HAP-1 (cell line): ENCODE results near the gene ZIC1.

ENCODE experiments used
- DNase-seq, 2 experiments: peaks; one replicate each; pipeline ENCODE4 v3.0.0-alpha.2; 2016 to 2020; ENCODE audit warnings: low spot score in 2 of 2
- H3K27me3 ChIP-seq: fragments of 250-450 bp; sonication (Bioruptor Pico); 2 replicates; pipeline ENCODE4 v1.5.1; 2020; ENCODE audit warnings: low read depth, mild to moderate bottlenecking, moderate library complexity
- H3K36me3 ChIP-seq: fragments of 250-450 bp; sonication (Bioruptor Pico); replicated peaks from 2 replicates; pipeline ENCODE4 v1.5.1; 2020; ENCODE audit warnings: mild to moderate bottlenecking
- H3K4me1 ChIP-seq: fragments of 250-450 bp; sonication (Bioruptor Pico); 2 replicates; pipeline ENCODE4 v1.5.1; 2020; ENCODE audit warnings: mild to moderate bottlenecking
- H3K4me3 ChIP-seq: fragments of 250-450 bp; sonication (Bioruptor Pico); 2 replicates; pipeline ENCODE4 v1.5.1; 2020; ENCODE audit warnings: mild to moderate bottlenecking, moderate library complexity
- H3K9me3 ChIP-seq: fragments of 250-450 bp; sonication (Bioruptor Pico); 2 replicates; pipeline ENCODE4 v1.5.1; 2020; ENCODE audit warnings: mild to moderate bottlenecking, moderate library complexity
- in situ Hi-C: fragments of 300-500 bp; cut with MboI; formaldehyde crosslinking; loops from 3 replicates; pipeline ENCODE4 v1.14.3; 2020; ENCODE audit warnings: low sequenced_read_pairs, inconsistent platforms, mixed read lengths

ZIC1 gene

GRCh38 chr3:147406028-147406931 is 2.9 kb upstream of the ZIC1 start, which contains the start of gene ZIC4:
Gene ZIC4, minus strand, starts transcription at chr3:147406543. Its CDS starts 3,746 bp downstream, at chr3:147402797.
- Histone ChIP-seq H3K27me3 (no peaks in the 10 kb centered on the region; the same call in 1 of the 2 replicates), H3K36me3 (no peaks in the 10 kb centered on the region), H3K9me3 (no peaks in the 10 kb centered on the region), H3K4me3 (no peak within 1 kb of the TSS), H3K4me1 (peaks cover 6% of the 10 kb centered on the region)
- no peak for DNase-seq
- in situ Hi-C loops = no loop called here

- H3K9me3 ChIP-seq = no peaks in the 10 kb centered on the region
- no peaks in the 10 kb centered on the region for H3K4me1 ChIP-seq
- no peaks in the 10 kb centered on the region for H3K36me3 ChIP-seq
- no peak for DNase-seq
- no peak overlapping the region for H3K4me3 ChIP-seq
- in situ Hi-C loops = no loop called here
- no peaks in the 10 kb centered on the region; the same call in 1 of the 2 replicates for H3K27me3 ChIP-seq
Observed at GRCh38 chr3:147407114-147407497, 2.1 kb upstream of the ZIC1 start.

GRCh38 chr3:147407498-147408187 is 1.5 kb upstream of the ZIC1 start:
- in situ Hi-C loops = no loop called here
- H3K36me3 ChIP-seq = no peaks in the 10 kb centered on the region
- no peaks in the 10 kb centered on the region; the same call in 1 of the 2 replicates for H3K27me3 ChIP-seq
- no peak for DNase-seq
- H3K9me3 ChIP-seq = no peaks in the 10 kb centered on the region
- no peak overlapping the region for H3K4me3 ChIP-seq
- no peaks in the 10 kb centered on the region for H3K4me1 ChIP-seq

GRCh38 chr3:147408188-147409100 is 721 bp upstream of the ZIC1 start:
- Histone ChIP-seq H3K4me3 (no peak overlapping the region), H3K27me3 (no peaks in the 10 kb centered on the region; the same call in 1 of the 2 replicates), H3K4me1 (no peaks in the 10 kb centered on the region), H3K36me3 (no peaks in the 10 kb centered on the region), H3K9me3 (no peaks in the 10 kb centered on the region)
- DNase-seq = no peak
- in situ Hi-C loops = no loop called here

GRCh38 chr3:147410116-147410525 is 956 bp downstream of the ZIC1 start:
- in situ Hi-C loops = no loop called here
- H3K27me3 ChIP-seq = no peaks in the 10 kb centered on the region; the same call in 1 of the 2 replicates
- no peak for DNase-seq
- no peaks in the 10 kb centered on the region for H3K4me1 ChIP-seq
- H3K4me3 ChIP-seq = no peak overlapping the region
- H3K36me3 ChIP-seq = no peaks in the 10 kb centered on the region
- no peaks in the 10 kb centered on the region for H3K9me3 ChIP-seq

GRCh38 chr3:147410526-147411237 is 1.5 kb downstream of the ZIC1 start:
- DNase-seq = no peak
- in situ Hi-C loops = no loop called here
- H3K27me3 ChIP-seq = no peaks in the 10 kb centered on the region; the same call in 1 of the 2 replicates

GRCh38 chr3:147411238-147411814 is 2.2 kb downstream of the ZIC1 start:
- no peaks in the 10 kb centered on the region; the same call in 1 of the 2 replicates for H3K27me3 ChIP-seq
- in situ Hi-C loops = no loop called here
- DNase-seq = no peak
- no peaks in the 10 kb centered on the region for H3K4me1 ChIP-seq
- H3K4me3 ChIP-seq = peak overlapping the region; percentile 12
- H3K9me3 ChIP-seq = no peaks in the 10 kb centered on the region
- H3K36me3 ChIP-seq = no peaks in the 10 kb centered on the region

More at GRCh38 chr3:147410526-147411237, 1.5 kb downstream of the ZIC1 start:
- Histone ChIP-seq H3K4me1 (no peaks in the 10 kb centered on the region), H3K36me3 (no peaks in the 10 kb centered on the region), H3K9me3 (no peaks in the 10 kb centered on the region), H3K4me3 (peak overlapping the region; percentile 12)

GRCh38 chr3:147411815-147412241 is 2.7 kb downstream of the ZIC1 start:
- no peaks in the 10 kb centered on the region for H3K4me1 ChIP-seq
- H3K27me3 ChIP-seq = no peaks in the 10 kb centered on the region; the same call in 1 of the 2 replicates
- no peaks in the 10 kb centered on the region for H3K9me3 ChIP-seq
- no peak for DNase-seq
- in situ Hi-C loops = no loop called here
- H3K4me3 ChIP-seq = no peak overlapping the region
- no peaks in the 10 kb centered on the region for H3K36me3 ChIP-seq

- Histone ChIP-seq H3K36me3 (no peaks in the 10 kb centered on the region), H3K4me3 (no peak overlapping the region), H3K4me1 (no peaks in the 10 kb centered on the region), H3K9me3 (no peaks in the 10 kb centered on the region), H3K27me3 (no peaks in the 10 kb centered on the region; the same call in 1 of the 2 replicates)
- DNase-seq = no peak
- in situ Hi-C loops = no loop called here
Observed at GRCh38 chr3:147412261-147412916, 3.2 kb downstream of the ZIC1 start.

GRCh38 chr3:147412917-147413685 is 3.9 kb downstream of the ZIC1 start:
- Histone ChIP-seq H3K4me3 (no peak overlapping the region), H3K9me3 (no peaks in the 10 kb centered on the region), H3K36me3 (no peaks in the 10 kb centered on the region), H3K27me3 (no peaks in the 10 kb centered on the region), H3K4me1 (no peaks in the 10 kb centered on the region)
- no peak for DNase-seq
- in situ Hi-C loops = no loop called here

- Histone ChIP-seq H3K4me3 (no peak overlapping the region), H3K27me3 (no peaks in the 10 kb centered on the region), H3K36me3 (no peaks in the 10 kb centered on the region), H3K9me3 (no peaks in the 10 kb centered on the region), H3K4me1 (no peaks in the 10 kb centered on the region)
- DNase-seq = no peak
- in situ Hi-C loops = no loop called here
Observed at GRCh38 chr3:147413686-147414389, 4.7 kb downstream of the ZIC1 start.
